GM18873 (cell line): ENCODE data around the gene SUGCT.
"Not testable (repeated sequence)": the region's sequence is repeated elsewhere in the genome, so short reads cannot be mapped to it uniquely, and the experiment has no call there.

Source experiments
- ATAC-seq: cut with Tn5 transposase; IDR thresholded peaks from one replicate; pipeline ENCODE4 v1.9.1; 2021; ENCODE audit warnings: mild to moderate bottlenecking, moderate library complexity, moderate number of reproducible peaks; ENCODE audit not compliant: unreplicated experiment, low FRiP score

Gene SUGCT

GRCh38 chr7:40134428-40135316 lies at the start of gene SUGCT, which contains the start of gene MPLKIP:
Gene SUGCT (plus strand): TSS chr7:40135005.
Gene MPLKIP (minus strand): TSS chr7:40134622. CDS start chr7:40134567, 55 bp downstream.
- peak; percentile 91 for ATAC-seq

- no peak for ATAC-seq
These were observed 42.6 kb upstream of the SUGCT start for GRCh38 chr7:40092182-40092581.

- ATAC-seq: no peak
These were observed 41.0 kb upstream of the SUGCT start for GRCh38 chr7:40093631-40094350.

- no peak for ATAC-seq
These were observed 39.6 kb upstream of the SUGCT start for GRCh38 chr7:40095230-40095629.

GRCh38 chr7:40095695-40096327 lies 39.0 kb upstream of the SUGCT start:
- ATAC-seq: no peak

GRCh38 chr7:40097728-40098127 lies 37.1 kb upstream of the SUGCT start:
- no peak for ATAC-seq

- no peak for ATAC-seq
These were observed 36.0 kb upstream of the SUGCT start for GRCh38 chr7:40098810-40099209.

- ATAC-seq: no peak
These were observed 35.0 kb upstream of the SUGCT start for GRCh38 chr7:40099837-40100236.

GRCh38 chr7:40101201-40101600 lies 33.6 kb upstream of the SUGCT start:
- no peak for ATAC-seq

GRCh38 chr7:40102897-40103296 lies 31.9 kb upstream of the SUGCT start:
- no peak for ATAC-seq

GRCh38 chr7:40105879-40106473 lies 28.8 kb upstream of the SUGCT start:
- ATAC-seq: no peak

- no peak for ATAC-seq
These were observed 18.9 kb upstream of the SUGCT start for GRCh38 chr7:40115936-40116335.

GRCh38 chr7:40117199-40117598 lies 17.6 kb upstream of the SUGCT start:
- not testable (repeated sequence) for ATAC-seq

GRCh38 chr7:40118201-40118600 lies 16.6 kb upstream of the SUGCT start:
- ATAC-seq: not testable (repeated sequence)

GRCh38 chr7:40120020-40120419 lies 14.8 kb upstream of the SUGCT start:
- ATAC-seq: no peak

GRCh38 chr7:40122100-40122939 lies 12.5 kb upstream of the SUGCT start:
- not testable (repeated sequence) for ATAC-seq

- ATAC-seq: no peak
These were observed 11.9 kb upstream of the SUGCT start for GRCh38 chr7:40122940-40123254.

GRCh38 chr7:40133561-40134427 lies 1.0 kb upstream of the SUGCT start:
- ATAC-seq: no peak

- no peak for ATAC-seq
These were observed 459 bp downstream of the SUGCT start for GRCh38 chr7:40135317-40135610.
